Mesenchymal stem cell (in vitro differentiated cells and primary cell): ENCODE results near the gene MTUS2.

Experiments used
- DNase-seq: peaks from one replicate; pipeline ENCODE4 v3.0.0-alpha.2; 2013
- H2AFZ ChIP-seq: one replicate; pipeline ENCODE4 v1.6.1; 2013; ENCODE audit warnings: low read depth, mild to moderate bottlenecking, control low read depth, inconsistent platforms, low read length, moderate library complexity
- H2AK5ac ChIP-seq: 2 replicates; pipeline ENCODE4 v1.6.1; 2013; ENCODE audit warnings: low read length, moderate library complexity, mild to moderate bottlenecking, inconsistent platforms; ENCODE audit not compliant: severe bottlenecking
- H2BK120ac ChIP-seq: one replicate; pipeline ENCODE4 v1.6.1; 2013; ENCODE audit warnings: low read depth, mild to moderate bottlenecking, inconsistent platforms, low read length, moderate library complexity
- H2BK12ac ChIP-seq, 2 experiments: one replicate each; pipeline ENCODE4 v1.6.1; 2013; ENCODE audit warnings: inconsistent platforms in 2 of 2, low read length in 2 of 2, mild to moderate bottlenecking in 2 of 2, moderate library complexity in 2 of 2, control low read depth in 1 of 2
- H2BK15ac ChIP-seq: one replicate; pipeline ENCODE4 v1.6.1; 2013; ENCODE audit warnings: mild to moderate bottlenecking, low read depth, inconsistent platforms; ENCODE audit not compliant: poor library complexity, severe bottlenecking
- H2BK5ac ChIP-seq: 2 replicates; pipeline ENCODE4 v1.6.1; 2013; ENCODE audit warnings: low read depth, mild to moderate bottlenecking, low read length, control low read depth, inconsistent platforms; ENCODE audit not compliant: poor library complexity, severe bottlenecking
- H3K14ac ChIP-seq, 2 experiments: one replicate each; pipeline ENCODE4 v1.6.1; 2013; ENCODE audit warnings: inconsistent platforms in 2 of 2, low read length in 2 of 2, control low read depth in 1 of 2, mild to moderate bottlenecking in 1 of 2, moderate library complexity in 1 of 2
- H3K18ac ChIP-seq, 2 experiments: one replicate each; pipeline ENCODE4 v1.6.1; 2013; ENCODE audit warnings: inconsistent platforms in 2 of 2, low read length in 2 of 2, control low read depth in 1 of 2, low read depth in 1 of 2, mild to moderate bottlenecking in 1 of 2
- H3K23ac ChIP-seq, 2 experiments: one replicate each; pipeline ENCODE4 v1.6.1; 2013; ENCODE audit warnings: inconsistent platforms in 2 of 2, low read length in 2 of 2, mild to moderate bottlenecking in 2 of 2, moderate library complexity in 2 of 2, control low read depth in 1 of 2
- H3K27ac ChIP-seq: 2 replicates; pipeline ENCODE4 v1.5.1; 2013; ENCODE audit warnings: mild to moderate bottlenecking, moderate library complexity, low read length, control low read depth, inconsistent platforms; ENCODE audit not compliant: poor library complexity, severe bottlenecking
- H3K27me3 ChIP-seq, 2 experiments: 2 replicates each; pipeline versions ENCODE4 v1.6.1 to v1.7.0; 2013; ENCODE audit warnings: low read length in 2 of 2, mild to moderate bottlenecking in 2 of 2, moderate library complexity in 2 of 2, control low read depth in 1 of 2, inconsistent platforms in 1 of 2; ENCODE audit not compliant: control insufficient read depth in 1 of 2, insufficient read depth in 1 of 2
- H3K36me3 ChIP-seq, 2 experiments: 2 replicates each; pipeline versions ENCODE4 v1.6.1 to v1.7.0; 2013; ENCODE audit warnings: low read length in 2 of 2, control low read depth in 1 of 2, inconsistent platforms in 1 of 2, low read depth in 1 of 2, mild to moderate bottlenecking in 1 of 2; ENCODE audit not compliant: insufficient read depth in 2 of 2, control insufficient read depth in 1 of 2
- H3K4ac ChIP-seq, 2 experiments: one replicate each; pipeline ENCODE4 v1.6.1; 2013; ENCODE audit warnings: inconsistent platforms in 2 of 2, low read length in 2 of 2, mild to moderate bottlenecking in 2 of 2, moderate library complexity in 2 of 2, control low read depth in 1 of 2, low read depth in 1 of 2
- H3K4me1 ChIP-seq: 2 replicates; pipeline ENCODE4 v1.6.1; 2013; ENCODE audit warnings: low read depth, low read length, control low read depth; ENCODE audit not compliant: control insufficient read depth, insufficient read depth
- H3K4me2 ChIP-seq: 2 replicates; pipeline ENCODE4 v1.6.1; 2013; ENCODE audit warnings: low read length, mild to moderate bottlenecking, inconsistent platforms; ENCODE audit not compliant: poor library complexity, severe bottlenecking
- H3K4me3 ChIP-seq, 2 experiments: 2 replicates each; pipeline versions ENCODE4 v1.5.1 to v1.7.0; 2013; ENCODE audit warnings: low read length in 2 of 2, mild to moderate bottlenecking in 2 of 2, control low read depth in 1 of 2, low read depth in 1 of 2; ENCODE audit not compliant: insufficient read depth in 1 of 2
- H3K79me1 ChIP-seq: replicated peaks from 2 replicates; pipeline ENCODE4 v1.6.1; 2013; ENCODE audit warnings: mild to moderate bottlenecking, control low read depth, low read length, inconsistent platforms; ENCODE audit not compliant: poor library complexity, severe bottlenecking
- H3K9ac ChIP-seq: 2 replicates; pipeline ENCODE4 v1.7.0; 2013; ENCODE audit warnings: mild to moderate bottlenecking, low read length, moderate library complexity
- H3K9me3 ChIP-seq: 2 replicates; pipeline ENCODE4 v1.7.0; 2013; ENCODE audit warnings: mild to moderate bottlenecking, low read length; ENCODE audit not compliant: control insufficient read depth
- H4K8ac ChIP-seq: one replicate; pipeline ENCODE4 v1.6.1; 2013; ENCODE audit warnings: inconsistent platforms, mild to moderate bottlenecking, low read length, moderate library complexity
- H4K91ac ChIP-seq: one replicate; pipeline ENCODE4 v1.6.1; 2013; ENCODE audit warnings: mild to moderate bottlenecking, low read length, inconsistent platforms
- WGBS: methylation state at CpG from one replicate; pipeline ENCODE4 v1.1.7; 2013; ENCODE audit warnings: mixed read lengths; 5-methylcytosine and 5-hydroxymethylcytosine counted together

The MTUS2 gene

GRCh38 chr13:29511980-29512379 lies 691.8 kb downstream of the MTUS2 start:
- Histone ChIP-seq H3K36me3 (peaks cover 40 to 60% of the 10 kb centered on the region in 2 experiments), H2AFZ (no peak overlapping the region), H3K4me1 (peaks cover 25% of the 10 kb centered on the region), H3K27me3 (no peaks in the 10 kb centered on the region), H3K4me3 (no peak overlapping the region), H2BK5ac (no peak overlapping the region), H3K4me2 (no peak overlapping the region), H3K18ac (no peak overlapping the region), H4K8ac (no peak overlapping the region), H3K23ac (no peak overlapping the region), H4K91ac (no peak overlapping the region), H3K4ac (no peak overlapping the region), H3K27ac (no peak overlapping the region), H2BK120ac (no peak overlapping the region), H3K79me1 (peaks cover 29% of the 10 kb centered on the region), H3K9ac (peak overlapping the region; percentile 8), H3K9me3 (no peaks in the 10 kb centered on the region), H2AK5ac (no peak overlapping the region), H3K14ac (no peak overlapping the region), H2BK12ac (no peak overlapping the region), H2BK15ac (no peak overlapping the region)
- WGBS: 94% methylated on average over 8 of the region's 8 CpGs
- DNase-seq: no peak

GRCh38 chr13:29513002-29513980 lies 693.2 kb downstream of the MTUS2 start:
- H3K36me3 ChIP-seq: peaks cover 54 to 70% of the 10 kb centered on the region in 2 experiments
- H3K9ac ChIP-seq: no peak overlapping the region
- H2BK120ac ChIP-seq: no peak overlapping the region
- no peak overlapping the region for H3K4me3 ChIP-seq
- no peak overlapping the region for H3K18ac ChIP-seq
- peak overlapping the region; percentile 36 for H4K91ac ChIP-seq
- H3K4ac ChIP-seq: no peak overlapping the region
- no peak overlapping the region for H2BK5ac ChIP-seq
- H3K27ac ChIP-seq: no peak overlapping the region
- no peak overlapping the region for H3K4me2 ChIP-seq
- peaks cover 16% of the 10 kb centered on the region for H3K4me1 ChIP-seq
- no peak overlapping the region for H2BK15ac ChIP-seq
- no peak overlapping the region for H3K14ac ChIP-seq
- peaks cover 31% of the 10 kb centered on the region for H3K79me1 ChIP-seq
- H3K9me3 ChIP-seq: no peaks in the 10 kb centered on the region
- H4K8ac ChIP-seq: peak overlapping the region; percentile 27
- no peak overlapping the region for H3K23ac ChIP-seq
- peak; percentile 40 for DNase-seq
- no peaks in the 10 kb centered on the region for H3K27me3 ChIP-seq
- H2AFZ ChIP-seq: no peak overlapping the region
- peak overlapping the region in 1 of 2 experiments; percentile 8 for H2BK12ac ChIP-seq
- WGBS: 86% methylated on average over 24 of the region's 24 CpGs
- H2AK5ac ChIP-seq: no peak overlapping the region

- no peak overlapping the region for H2BK5ac ChIP-seq
- 95% methylated on average over 30 of the region's 32 CpGs for WGBS
- no peak overlapping the region for H3K4me2 ChIP-seq
- no peak overlapping the region for H3K27ac ChIP-seq
- peaks cover 37% of the 10 kb centered on the region for H3K79me1 ChIP-seq
- H4K8ac ChIP-seq: no peak overlapping the region
- H3K18ac ChIP-seq: no peak overlapping the region
- H2BK12ac ChIP-seq: no peak overlapping the region
- no peak overlapping the region for H3K9ac ChIP-seq
- H3K14ac ChIP-seq: no peak overlapping the region
- no peak overlapping the region for H2AK5ac ChIP-seq
- DNase-seq: no peak
- H3K4me3 ChIP-seq: no peak overlapping the region
- H3K36me3 ChIP-seq: peaks cover 62 to 74% of the 10 kb centered on the region in 2 experiments
- no peak overlapping the region for H2AFZ ChIP-seq
- H2BK120ac ChIP-seq: no peak overlapping the region
- no peak overlapping the region for H2BK15ac ChIP-seq
- no peaks in the 10 kb centered on the region for H3K9me3 ChIP-seq
- peaks cover 9% of the 10 kb centered on the region for H3K4me1 ChIP-seq
- H4K91ac ChIP-seq: no peak overlapping the region
- H3K4ac ChIP-seq: no peak overlapping the region
- no peak overlapping the region for H3K23ac ChIP-seq
- H3K27me3 ChIP-seq: no peaks in the 10 kb centered on the region
Measured at GRCh38 chr13:29513981-29514719, 694.0 kb downstream of the MTUS2 start.

GRCh38 chr13:29514720-29515310 lies 694.7 kb downstream of the MTUS2 start:
- Histone ChIP-seq H3K4ac (no peak overlapping the region), H2BK15ac (no peak overlapping the region), H3K9ac (no peak overlapping the region), H3K27ac (no peak overlapping the region), H3K18ac (no peak overlapping the region), H3K27me3 (no peaks in the 10 kb centered on the region), H3K4me3 (no peak overlapping the region), H2BK120ac (no peak overlapping the region), H3K14ac (no peak overlapping the region), H2AK5ac (no peak overlapping the region), H4K8ac (no peak overlapping the region), H4K91ac (peak overlapping the region; percentile 25), H3K9me3 (no peaks in the 10 kb centered on the region), H3K79me1 (peaks cover 42% of the 10 kb centered on the region), H2AFZ (no peak overlapping the region), H2BK5ac (no peak overlapping the region), H3K4me1 (peaks cover 9% of the 10 kb centered on the region), H3K23ac (no peak overlapping the region), H3K36me3 (peaks cover 64 to 78% of the 10 kb centered on the region in 2 experiments), H2BK12ac (no peak overlapping the region), H3K4me2 (no peak overlapping the region)
- 81% methylated on average over 13 of the region's 13 CpGs for WGBS
- DNase-seq: no peak
